HG02623 (cell line): ENCODE measurements around the gene TALDO1.

Experiments
- ATAC-seq: cut with Tn5 transposase; IDR thresholded peaks from one replicate; pipeline ENCODE4 v1.9.1; 2021; ENCODE audit warnings: moderate library complexity; ENCODE audit not compliant: unreplicated experiment

TALDO1 gene

GRCh38 chr11:767238-767637 is 20.0 kb downstream of the TALDO1 start:
- no peak for ATAC-seq

DNA sequence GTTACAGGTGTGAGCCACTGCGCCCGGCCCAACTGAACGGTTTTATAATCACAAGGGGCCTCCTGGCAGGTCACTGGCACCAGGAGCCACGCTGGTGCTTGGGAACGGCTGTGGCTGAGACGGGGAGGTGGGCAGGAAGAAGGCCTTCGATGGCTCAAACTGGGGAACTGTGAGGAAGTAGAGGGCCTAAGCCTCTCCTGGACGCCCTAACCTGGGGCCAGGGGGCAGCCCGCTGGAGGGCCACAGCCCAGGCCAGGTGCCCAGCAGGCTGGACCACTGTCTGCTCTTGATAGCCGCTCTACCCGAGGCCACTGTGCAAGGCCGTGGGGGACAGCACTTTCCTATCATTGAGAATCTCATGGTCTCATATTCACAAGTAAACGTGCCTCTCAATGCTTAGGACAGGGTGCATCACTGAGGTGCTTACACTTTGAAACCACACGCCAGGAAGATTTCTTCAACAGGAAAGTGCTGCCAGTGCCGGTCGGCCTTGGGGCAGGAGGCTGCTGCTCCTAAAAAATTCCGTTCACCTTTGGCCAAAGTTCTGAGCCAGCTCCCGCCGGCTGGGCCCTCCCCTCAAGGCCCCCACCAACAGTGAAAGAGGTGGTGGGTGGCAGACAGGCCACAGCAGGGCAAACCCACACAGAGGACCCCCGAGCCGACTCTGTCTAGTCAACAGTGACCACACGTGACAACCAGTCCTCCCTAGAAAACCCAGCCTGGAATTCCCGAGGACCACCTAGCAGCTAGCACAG is 22.8 kb downstream of the TALDO1 start:
- no peak for ATAC-seq

GRCh38 chr11:770642-771616 is 23.7 kb downstream of the TALDO1 start:
- no peak for ATAC-seq

- ATAC-seq, result no peak
Measured at GRCh38 chr11:771617-772204, 24.4 kb downstream of the TALDO1 start.

DNA sequence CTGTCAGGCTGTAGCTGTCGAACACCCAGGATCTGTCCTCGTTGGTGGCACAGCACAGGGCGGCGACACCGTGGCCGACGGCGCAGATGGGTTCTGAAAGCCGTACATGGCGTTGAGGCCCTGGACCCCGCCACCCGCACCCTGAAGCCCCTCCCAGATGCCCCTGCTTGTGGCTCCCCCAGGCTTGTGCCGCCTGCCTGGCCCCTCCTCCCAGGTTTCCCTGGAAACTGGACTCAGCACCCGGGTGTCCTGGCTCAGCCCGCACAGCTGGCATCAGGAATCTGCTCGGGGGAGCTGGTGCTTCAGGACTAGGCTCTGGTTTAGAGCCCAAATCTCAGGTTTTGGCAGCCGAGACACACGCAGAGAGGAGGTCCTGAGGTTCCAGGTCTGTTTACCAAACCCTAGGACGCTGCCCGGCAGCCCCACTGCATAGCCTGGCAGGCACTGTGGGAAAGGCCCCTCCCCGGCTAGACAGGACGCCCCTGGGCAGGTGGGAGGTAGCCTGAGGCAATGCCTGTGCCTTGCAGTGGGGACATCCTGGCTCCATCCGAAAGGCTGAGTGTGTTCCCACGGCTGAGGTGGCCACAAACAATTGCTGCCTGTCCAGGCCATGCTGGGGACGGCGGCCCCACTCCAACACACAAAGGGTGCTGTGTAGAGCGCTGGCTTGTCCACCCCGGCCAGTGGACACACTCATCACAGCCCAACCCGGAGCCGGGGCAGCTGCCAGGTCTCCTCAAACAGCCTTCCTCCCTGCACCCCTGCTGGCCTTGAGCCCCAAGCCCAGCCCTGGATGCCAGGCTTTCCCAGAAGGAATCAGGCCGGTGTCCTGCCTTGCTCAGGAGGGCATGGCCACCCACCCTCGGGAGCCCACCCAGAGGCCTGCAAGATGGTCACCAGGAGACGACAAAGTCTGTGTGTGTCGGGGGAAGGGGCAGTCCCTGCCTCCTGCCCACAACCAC is 25.4 kb downstream of the TALDO1 start:
- no peak for ATAC-seq

- ATAC-seq, result no peak
Measured at GRCh38 chr11:773425-773824, 26.2 kb downstream of the TALDO1 start.

GRCh38 chr11:773830-774229 is 26.6 kb downstream of the TALDO1 start:
- ATAC-seq, result no peak

DNA sequence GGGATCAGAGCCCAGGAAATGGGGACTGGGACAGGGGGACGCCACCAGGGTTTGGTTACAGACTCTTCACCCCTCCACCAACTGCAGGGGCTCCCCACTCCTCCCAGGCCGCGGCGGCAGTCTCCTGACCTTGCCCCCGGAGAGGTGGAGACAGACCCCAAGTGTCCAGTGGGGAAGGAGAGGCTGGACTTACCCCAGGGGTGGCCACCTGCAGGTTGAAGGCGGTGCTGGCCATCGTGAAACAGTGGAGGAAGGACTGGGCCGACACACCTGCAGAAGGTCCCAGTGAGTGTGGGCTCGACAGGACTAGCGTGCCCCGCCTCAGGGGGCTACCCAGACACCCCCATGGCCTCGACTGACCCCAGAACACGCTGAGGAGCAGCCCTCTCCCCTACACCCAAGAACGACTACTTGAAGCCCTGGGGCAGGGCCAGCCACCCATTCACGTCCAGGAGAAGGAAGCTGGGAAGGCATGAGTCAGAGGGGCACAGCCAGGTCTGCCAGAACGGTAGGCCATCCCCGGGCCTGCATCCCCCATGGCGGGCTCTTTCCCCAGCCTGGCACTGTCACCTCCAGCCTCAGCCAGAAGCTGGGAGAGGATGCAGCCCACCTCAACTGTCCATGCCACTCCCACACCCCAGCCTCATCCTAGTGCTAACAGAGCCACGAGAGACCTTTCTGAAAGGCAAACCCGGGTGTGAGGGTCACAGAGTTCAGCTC is 27.8 kb downstream of the TALDO1 start:
- ATAC-seq, result no peak

DNA sequence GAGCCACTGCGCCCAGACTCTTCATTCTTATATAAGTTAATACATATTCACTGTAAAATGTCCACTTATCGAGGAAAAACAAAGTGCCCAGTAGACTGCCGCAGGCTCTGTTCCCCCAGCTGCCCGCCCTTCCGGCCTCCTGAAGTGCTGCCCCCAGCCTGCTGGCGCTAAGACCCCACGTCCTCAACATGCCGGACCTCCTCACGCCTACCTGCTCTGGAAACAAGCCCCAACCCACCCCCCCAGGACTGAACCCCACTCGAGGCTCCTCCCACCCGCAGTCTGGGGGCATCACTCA is 28.9 kb downstream of the TALDO1 start:
- no peak for ATAC-seq

DNA sequence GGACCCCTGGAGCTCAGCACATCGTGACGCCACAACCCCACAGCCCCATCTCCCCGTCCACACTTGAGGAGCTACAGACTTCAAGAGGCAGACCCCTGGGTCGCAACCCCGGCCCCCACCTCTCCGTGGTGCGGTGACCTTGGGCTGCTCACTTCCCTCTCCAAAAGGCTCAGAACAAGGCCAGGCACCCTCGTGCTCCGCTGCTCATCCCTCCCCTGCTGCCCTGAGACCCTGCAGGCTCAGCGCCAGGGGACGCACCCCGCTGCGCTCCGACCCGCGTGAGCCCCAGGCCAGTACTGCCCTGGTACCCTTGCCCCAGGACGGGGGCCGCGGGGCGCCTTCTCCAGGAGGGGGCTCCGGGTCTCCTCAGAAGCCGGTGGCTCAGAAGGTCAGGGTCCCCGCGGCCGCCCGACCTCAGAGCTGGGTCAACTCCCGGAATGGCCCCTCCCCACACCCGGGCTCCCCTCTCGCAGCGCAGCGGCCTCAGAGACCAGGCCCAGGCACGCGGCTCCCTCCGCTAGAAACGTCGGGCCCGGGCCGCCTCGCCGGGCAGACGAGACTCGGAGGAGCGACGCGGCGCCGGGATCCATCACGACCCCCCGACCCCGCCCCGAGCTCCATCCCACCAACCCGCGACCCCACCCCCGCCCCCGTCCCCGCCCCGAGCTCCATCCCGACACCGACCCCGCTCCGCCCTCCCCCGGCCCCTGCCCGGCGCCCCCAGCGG is 29.5 kb downstream of the TALDO1 start:
- peak; percentile 31 for ATAC-seq

DNA sequence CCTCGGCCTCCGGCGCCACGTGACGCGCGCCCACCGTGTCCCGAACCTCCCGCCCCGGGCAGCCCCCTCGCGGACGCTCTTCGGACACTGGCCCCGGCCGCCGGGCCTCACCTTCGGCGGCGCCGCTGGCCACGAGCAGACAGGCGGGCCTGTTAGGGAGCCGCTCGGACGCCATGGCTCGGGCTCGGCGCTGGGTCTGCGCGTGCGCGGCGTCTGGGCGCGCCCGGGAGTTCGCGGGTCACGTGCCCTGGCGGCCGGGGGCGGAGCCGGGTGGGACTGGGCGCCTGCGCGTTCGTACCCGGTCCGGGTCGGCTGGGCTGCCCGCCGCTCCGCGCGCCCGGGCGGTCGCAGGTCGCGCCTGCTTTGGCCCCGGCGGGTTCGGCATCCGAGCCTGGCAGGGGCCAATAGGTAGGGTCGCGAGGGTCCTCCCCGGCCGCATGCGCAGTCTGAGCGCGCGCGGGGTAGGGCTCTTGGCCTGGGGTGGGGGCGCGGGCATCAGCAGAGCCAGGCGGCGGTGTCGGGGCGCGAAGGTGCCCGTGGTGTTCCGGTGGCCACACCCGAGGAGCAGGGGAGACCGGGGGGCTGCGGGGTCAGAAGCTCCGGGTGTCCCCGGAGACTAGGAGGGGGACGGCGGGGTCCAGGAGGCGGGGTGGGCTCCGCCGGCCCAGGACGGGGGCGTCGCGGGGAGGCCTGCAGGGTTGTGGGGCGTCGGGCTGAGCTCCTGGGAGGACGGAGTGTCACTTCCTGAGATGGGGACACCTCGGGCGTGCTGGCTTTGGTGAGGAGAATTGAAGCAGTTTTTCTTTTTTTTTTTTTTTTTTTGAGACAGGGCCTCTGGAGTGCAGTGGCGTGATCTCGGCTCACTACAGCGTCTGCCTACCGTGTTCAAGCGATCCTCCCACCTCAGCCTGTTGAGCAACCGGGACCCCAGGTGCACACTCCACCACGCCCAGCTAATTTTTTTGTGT is 30.3 kb downstream of the TALDO1 start, which contains the start of gene GATD1:
TSS of gene GATD1 (minus strand) at position 200 of the 968 bp plus-strand sequence. CDS start at position 175, 25 bp downstream.
- peak; percentile 76 for ATAC-seq

GRCh38 chr11:778976-779954 is 32.0 kb downstream of the TALDO1 start:
- no peak for ATAC-seq

DNA sequence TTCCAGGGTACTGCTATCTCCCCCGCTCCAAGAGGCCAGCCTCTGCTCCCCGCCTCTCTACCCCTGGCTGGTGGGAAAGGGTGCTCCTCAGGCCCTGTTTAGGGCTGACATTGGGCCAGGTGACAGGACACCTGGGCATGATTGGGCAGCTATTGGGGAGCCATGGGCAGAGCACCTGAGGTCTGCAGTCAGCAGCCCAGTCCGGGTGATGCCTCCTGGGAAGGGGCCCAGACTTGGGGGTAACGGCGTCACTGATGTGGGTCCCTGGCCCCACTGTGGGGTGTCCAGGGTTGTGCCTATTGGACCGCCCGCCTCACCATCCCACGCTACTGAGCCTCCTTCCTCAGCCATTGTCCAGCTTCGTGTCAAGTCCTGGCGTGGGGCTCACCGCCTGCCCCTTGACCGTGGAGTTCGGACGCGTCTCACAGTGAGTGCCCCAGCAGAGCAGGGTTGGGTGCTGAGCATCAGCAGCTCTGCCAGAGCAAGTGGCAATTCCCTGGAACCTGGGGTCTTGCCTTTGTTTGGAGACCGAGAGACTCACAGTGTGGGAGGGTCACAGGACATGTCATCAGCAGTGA is 32.8 kb downstream of the TALDO1 start:
- no peak for ATAC-seq

DNA sequence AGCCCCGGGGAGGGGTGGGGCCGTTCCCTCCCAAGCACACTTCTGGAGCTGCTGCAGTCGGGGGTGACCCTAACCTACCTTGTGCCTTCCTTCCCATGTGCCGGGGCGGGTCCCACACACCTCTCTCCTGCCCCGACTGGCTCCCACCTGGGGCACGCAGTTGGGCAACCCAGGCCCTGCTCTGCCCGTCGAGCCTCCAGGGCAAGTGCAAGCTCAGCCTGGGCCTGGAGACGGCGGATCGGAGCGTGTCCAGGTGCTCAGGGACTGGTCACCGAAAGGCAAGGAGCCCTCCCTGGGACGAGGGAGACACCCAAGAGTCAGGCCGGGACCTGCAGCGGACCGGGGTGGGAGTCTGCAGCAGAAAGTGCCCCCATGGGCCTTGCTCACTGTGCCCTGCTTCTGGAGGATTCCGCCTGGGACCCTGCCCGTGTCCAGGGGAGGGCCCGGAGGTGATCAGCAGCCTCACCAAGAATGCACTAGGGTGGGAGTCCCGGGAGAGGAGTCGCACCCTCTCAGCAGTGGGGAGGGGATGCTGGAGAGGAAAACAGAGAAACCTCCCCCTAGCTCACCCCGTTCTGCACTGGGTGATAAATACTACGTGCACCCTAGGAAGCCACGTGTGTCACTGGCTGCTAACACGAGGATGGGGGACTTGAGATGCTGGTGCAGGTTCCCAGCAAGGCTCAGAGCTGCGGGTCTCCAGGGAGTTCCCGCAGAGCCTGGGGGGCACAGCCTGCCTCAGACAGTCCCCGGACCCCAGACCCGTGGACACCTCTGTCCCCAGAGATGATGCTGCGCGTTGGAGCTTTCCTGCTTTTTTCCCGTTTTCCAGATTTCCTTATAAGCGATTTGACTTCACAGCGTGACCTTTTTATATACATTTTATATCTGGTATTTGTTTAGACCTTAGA is 35.3 kb downstream of the TALDO1 start:
- ATAC-seq, result no peak

DNA sequence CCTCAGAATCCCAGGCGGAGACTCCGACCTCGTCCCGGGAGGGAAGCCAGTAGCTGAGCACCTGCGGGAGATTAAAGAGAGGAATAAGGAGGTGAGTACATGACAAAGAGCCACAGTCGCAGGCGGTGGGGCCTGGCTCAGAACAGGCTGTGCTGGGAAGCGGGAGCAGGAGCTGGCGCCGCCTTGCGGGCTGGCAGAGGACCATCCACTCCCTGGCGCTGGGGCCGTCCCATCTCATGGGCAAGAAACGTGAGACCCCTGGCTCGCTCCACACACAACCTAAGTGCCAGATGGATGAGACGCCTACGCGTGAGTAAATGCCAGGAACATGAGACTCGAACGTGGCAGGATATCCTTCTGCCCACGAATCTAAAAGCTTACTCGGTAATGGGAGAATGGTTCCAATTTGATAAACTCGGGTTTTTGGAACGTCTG is 36.3 kb downstream of the TALDO1 start:
- ATAC-seq, result no peak
